UCSD-AML1 (cell line): ENCODE data around the gene GATAD2B.

Experiments
- DNase-seq: peaks from one replicate; lab custom pipeline; 2025; ENCODE audit not compliant: unreplicated experiment; lab: John Stamatoyannopoulos, UW

GATAD2B gene

GRCh38 chr1:153951801-153952200, 29.0 kb upstream of the GATAD2B start:
- DNase-seq, result no peak

- DNase-seq, result no peak
Observed at GRCh38 chr1:153951183-153951582, 28.4 kb upstream of the GATAD2B start.

- peak; percentile 87 for DNase-seq
Observed at GRCh38 chr1:153946622-153947241, 24.0 kb upstream of the GATAD2B start, which contains the start of gene DENND4B. Gene DENND4B, minus strand, starts transcription at chr1:153946718. Its CDS starts 2,344 bp downstream, at chr1:153944374.

- peak; percentile 88 for DNase-seq
Observed at GRCh38 chr1:153945795-153946621, 23.2 kb upstream of the GATAD2B start.

- peak; percentile 83 for DNase-seq
Observed at GRCh38 chr1:153945131-153945794, 22.5 kb upstream of the GATAD2B start.

GRCh38 chr1:153944827-153945117, 22.0 kb upstream of the GATAD2B start:
- no peak for DNase-seq

GRCh38 chr1:153944005-153944826, 21.4 kb upstream of the GATAD2B start:
- no peak for DNase-seq

GRCh38 chr1:153942766-153943549, 20.2 kb upstream of the GATAD2B start:
- DNase-seq, result no peak

- no peak for DNase-seq
Observed at GRCh38 chr1:153941826-153942725, 19.3 kb upstream of the GATAD2B start.

- DNase-seq, result no peak
Observed at GRCh38 chr1:153940756-153941155, 18.0 kb upstream of the GATAD2B start.

- DNase-seq, result no peak
Observed at GRCh38 chr1:153939476-153939875, 16.7 kb upstream of the GATAD2B start.

GRCh38 chr1:153938996-153939395, 16.2 kb upstream of the GATAD2B start:
- DNase-seq, result no peak

- no peak for DNase-seq
Observed at GRCh38 chr1:153937331-153937730, 14.6 kb upstream of the GATAD2B start.

GRCh38 chr1:153936011-153936802, 13.4 kb upstream of the GATAD2B start:
- DNase-seq, result no peak

GRCh38 chr1:153934746-153935145, 12.0 kb upstream of the GATAD2B start:
- DNase-seq, result no peak

GRCh38 chr1:153933955-153934354, 11.2 kb upstream of the GATAD2B start:
- no peak for DNase-seq

- DNase-seq, result no peak
Observed at GRCh38 chr1:153933430-153933829, 10.7 kb upstream of the GATAD2B start.
